GM21529 (cell line): ENCODE results near the gene STK39.

ENCODE experiments used
- ATAC-seq: cut with Tn5 transposase; IDR thresholded peaks from one replicate; pipeline ENCODE4 v1.9.1; 2021; ENCODE audit not compliant: unreplicated experiment

STK39 gene

DNA sequence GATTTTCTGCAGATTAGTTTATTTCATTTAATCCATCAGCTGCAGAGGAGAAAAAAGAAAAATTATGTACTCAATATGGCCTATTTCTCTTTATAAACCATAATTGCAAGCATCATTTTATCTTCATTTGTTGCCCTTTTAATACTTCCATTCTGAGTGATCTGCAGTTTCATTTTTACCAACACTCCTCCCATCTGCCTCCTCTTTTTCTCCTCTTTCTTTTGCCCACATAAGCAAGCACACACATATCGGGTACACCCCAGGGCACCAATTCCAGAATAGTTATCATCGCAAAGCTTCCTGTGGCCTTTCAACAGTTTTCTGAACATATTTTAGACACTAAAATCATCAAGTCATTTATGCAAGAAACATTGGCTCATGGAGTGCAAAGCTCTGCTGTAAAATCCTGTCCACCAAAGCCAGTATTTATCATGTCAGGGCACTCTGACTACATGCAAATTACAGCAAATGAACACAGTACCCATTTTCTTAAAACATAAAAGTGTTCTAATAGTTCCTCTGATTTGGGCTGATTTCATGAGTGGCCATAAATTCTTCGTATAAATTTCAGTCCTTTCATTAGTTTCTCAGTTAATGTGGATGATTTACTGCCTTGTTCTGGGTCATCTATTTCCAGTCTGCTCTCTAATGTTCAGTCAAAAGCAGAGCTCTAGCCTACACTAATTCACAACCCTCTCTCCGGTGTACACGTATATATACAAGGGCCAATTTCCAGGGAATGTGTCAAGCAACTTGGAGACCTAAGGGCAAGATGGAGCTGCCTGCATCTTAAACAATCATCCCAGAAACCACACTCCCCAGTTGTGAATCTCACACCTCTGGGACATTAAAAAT lies 281.3 kb downstream of the STK39 start:
- ATAC-seq = no peak

DNA sequence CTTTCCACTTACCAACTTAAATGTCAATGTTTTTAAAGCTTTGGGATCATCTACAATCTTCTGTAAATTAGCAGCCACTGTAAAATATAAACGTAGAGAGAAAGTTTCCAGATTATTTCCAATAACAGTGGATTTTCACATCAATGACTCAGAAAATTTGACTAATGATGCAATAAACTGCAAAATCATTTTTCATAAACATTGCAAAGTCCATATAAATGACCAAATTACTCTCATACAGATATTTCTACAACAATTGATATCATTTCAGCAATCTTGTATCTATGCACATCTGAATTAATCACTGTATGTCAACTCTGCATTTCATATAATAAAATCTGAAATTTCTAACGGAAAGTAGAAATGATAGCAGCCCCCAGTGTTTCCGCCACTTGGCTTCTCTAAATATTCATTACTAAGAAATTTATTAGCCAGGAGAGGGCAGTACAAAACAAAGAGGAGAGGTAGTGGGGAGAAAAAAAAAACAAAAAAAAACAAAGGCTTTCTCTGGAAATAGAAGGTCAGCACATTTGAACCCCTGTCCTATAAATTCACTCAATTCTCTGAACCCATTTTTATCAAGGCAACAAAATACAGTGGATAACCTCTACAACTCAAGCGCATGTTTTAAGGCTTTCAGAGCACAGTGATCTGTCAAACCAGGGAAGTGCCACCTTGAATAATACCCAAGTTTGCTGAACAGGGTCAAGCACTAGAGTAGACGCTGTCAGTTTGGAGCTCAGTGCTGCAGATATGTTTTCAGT lies 282.6 kb downstream of the STK39 start:
- no peak for ATAC-seq

DNA sequence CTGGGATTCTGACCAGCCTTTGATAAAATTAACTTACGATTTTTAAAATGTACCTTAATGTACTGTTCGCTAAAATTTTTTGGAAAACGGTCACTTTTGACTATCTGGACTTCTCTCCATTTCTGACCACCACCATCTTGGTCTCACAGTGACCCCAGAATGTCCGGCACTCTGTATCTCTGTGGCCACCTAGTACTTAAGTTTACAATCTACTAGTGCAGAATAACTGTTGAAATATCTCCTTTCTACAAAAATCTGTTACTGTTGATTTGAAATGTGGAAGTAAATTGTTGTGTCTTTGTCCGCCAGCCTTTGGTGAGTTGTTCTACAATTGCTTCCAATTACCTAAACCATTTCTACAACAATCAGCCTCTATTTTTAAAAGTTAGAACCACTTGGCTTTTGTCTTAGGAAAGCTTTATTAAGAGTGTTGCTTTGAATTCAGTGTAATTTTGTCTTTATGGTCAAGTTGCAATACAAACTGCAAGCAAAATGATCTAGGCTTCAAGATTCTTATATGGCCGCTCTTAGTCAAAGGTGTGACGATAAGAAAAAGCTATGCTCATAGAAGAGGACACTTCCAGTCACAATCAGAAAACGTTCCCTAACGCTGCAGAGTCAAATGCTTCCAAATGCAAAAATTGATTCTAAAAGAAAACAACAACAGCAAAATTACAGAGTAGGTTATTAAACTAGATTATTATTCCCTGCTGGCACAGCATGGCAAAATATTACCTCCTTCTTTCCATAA lies 283.3 kb downstream of the STK39 start:
- no peak for ATAC-seq

DNA sequence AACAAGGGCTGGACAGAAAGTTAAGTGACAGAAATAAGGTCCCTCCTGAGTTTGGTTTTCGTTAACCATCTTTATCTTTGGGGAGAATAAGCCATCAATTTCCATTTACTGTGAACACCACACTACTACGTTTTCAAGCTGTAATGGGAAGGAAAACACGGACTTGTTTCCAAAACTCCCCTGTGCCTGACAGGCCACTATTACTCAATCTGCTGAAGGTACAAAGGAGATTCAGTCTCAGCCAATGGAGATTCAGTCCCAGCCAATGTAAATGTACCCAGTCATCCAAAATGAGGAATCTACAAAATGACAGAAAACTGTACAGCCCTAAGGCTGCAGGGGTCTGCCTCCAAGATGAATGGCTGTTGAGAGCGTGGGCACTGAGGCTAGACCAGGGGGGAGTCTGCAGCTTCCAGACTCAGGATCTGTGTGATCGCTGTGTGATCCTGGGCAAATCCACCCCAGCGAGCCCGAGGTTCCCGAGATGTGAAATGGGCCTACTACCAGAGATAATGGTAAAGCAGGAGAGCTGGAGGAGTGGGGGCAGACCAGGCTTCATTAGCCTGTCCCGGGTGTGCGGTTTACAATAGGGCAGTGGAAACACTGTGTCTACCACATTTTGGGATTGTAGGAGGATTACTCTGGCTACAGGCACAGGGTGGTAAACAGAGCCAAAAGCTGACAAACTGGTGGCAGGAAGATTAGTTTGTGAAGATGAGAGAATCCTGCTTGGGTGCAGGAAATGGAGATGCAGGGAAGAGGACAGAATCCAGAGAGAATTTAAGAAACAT lies 284.8 kb downstream of the STK39 start:
- no peak for ATAC-seq

DNA sequence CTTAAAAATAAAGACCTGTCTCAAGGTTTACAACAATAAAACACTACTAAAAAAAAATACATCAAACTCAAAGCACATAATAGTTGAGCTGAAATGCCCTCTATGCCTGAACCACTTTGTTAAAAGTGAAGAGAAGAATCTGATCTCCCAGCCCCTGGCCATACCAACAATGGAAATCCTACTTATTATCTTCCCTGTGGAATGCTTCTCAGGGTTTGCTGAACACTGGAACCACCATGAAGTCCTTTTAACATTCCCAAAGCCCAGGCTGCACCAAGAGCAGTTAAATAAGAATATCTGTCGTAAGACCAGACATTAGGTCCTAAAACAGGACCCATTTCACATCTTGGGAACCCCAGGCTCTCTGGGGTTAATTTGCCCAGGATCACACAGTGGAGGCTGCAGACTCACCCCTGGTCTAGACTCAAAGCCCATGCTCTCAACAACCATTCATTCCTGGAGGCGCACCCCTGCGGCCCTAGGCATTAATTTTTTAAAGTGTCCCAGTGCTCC lies 285.8 kb downstream of the STK39 start:
- no peak for ATAC-seq

DNA sequence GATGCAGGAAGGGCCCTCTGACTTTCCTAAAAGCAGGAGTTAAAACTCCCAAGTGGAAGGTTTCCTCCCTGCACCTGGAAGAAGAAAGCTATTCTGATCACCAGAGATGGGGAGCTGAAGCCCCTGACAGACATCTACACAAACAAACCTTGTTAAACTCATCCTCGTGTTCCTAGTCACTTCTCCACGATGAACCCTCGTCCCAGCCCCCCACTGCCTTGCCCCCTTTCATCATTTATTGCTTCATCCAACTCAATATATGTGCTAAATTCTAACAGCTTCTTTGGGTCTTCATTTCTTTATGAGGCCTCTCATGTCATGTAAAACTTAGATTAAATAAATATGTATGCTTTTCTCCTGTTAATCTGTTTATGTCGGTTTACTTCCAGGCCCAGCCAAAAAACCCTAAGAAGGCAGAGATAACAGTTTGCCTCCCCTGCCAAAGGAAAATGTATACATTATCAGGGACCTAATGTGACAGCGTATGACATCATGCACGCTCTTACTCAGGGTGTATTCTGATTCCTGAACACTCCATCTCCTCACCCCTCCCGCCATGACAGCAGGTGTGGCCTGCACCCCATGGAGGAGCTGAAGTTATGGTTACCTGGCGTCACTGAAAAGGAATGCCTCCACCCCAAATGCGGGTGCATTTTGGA lies 287.2 kb downstream of the STK39 start:
- no peak for ATAC-seq

DNA sequence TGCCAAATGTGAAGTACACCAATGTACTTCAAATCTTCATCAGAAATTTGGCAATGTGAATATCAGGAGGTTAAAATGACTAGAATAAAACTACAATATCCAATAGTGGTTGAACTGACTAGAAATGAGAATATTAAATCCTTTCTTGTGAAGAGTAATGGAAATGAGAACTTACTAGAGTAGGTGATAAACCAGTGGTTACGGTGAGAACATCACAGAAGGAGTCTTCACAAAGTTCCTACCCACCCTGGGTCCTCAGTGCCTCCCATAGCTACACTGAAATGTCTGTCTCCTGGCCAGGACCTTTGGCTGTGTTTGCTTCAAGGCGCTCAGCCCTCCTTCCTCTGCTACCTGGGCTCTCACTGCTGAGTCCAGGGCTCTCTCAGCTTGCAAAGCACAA lies 289.7 kb downstream of the STK39 start:
- no peak for ATAC-seq

DNA sequence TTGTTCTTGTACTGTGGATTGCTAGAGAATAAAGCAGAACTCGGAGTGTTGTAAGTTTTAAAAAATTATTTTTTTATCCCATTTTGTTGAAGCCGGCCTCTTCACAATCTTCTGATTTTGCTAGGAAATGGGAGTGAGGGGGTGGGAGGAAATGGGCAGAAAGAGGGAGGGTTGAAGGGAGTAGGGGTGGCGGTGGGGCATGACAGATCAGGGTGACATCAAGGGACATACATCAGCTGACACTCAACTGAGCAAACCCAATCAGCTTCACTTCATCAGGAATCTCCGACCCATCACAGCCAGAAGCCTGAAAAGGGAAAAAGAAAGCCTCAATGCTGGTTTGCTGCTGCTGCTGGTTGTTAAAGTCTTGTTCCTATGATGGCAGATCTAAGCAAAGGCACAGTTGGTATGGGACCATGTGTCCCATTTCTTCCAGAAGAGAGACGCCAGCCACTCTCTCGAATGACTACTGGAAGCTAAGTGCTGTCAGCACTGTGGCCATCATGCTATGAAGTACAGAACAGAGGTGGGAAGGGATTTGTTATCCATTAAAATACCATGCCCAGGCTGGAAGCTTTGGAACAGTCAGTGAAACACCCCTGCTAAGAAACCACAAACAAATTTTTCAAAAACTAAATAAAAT lies 292.0 kb downstream of the STK39 start:
- no peak for ATAC-seq

DNA sequence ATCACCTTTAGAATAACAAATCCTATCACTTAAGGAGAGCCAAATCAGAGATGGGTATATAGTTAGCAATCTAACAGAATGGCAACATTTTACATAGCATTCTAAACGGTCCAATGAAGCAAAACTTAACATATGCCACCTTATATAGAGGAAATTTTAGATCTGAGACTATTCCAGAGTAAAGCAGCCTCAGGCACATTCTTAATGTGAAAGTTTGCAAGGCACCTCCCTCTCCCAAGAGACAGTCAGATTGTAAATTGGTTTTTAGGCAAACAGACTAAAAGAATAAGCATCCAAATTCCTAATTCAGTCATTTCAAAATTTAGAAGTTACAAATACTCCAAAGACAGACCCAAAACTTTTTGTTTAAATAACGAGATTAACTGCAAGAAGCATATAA lies 292.9 kb downstream of the STK39 start:
- ATAC-seq = no peak

DNA sequence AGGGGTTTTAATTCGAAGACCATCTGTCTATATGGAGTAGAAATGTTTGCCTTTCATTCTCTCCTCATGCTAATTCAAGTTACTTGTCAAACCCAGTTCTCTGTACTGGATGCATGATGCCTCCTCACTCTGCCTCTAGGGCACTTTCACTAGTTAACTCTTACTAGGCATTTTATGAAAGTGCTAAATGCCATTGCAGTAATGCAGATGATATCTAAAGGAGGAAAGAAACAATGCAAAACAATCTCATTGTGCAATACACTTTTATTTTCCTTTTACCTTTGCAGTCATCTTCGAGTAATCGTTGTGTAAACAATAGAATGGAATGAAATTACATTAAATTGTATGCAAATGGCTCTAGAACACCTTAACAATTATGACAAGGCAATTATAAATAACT lies 293.6 kb downstream of the STK39 start:
- ATAC-seq = no peak

DNA sequence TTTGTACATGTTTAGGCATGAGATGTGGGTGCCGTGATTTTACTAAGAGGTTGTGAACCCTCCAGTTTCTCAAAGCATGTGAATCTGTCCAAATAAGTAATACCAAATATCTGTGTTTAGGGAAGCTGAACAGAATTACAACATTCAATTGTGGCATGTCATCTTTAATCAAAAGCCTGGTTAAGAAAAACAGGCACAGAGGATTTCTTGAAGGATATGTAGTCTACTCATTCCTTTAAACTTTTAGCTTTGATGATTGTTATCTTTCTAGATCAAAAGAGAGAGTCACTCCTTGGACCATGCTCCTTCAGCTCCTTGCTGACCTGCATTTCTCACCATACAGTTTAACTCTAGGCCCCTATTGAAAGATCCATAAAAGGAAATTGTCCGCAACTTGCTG lies 296.8 kb downstream of the STK39 start:
- no peak for ATAC-seq

DNA sequence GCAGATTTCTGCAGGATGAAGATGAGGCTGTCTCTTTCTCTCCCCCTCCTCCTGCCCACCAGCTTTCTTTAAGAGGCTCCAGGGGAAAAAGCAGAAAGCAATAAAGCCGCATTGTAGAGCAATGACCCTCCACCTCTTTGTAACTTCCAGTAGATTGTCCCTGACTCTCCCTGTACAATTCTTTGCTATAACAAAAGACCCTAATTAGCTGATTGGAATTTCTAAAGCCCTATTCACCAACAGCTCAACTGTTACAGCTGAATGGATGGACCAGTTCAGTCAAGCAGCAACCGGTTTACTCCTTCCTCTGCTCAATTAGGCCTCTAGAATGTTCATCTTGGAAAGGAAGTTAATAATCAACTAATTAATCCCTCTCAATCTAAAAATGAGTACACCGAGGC lies 301.0 kb downstream of the STK39 start:
- ATAC-seq = no peak

DNA sequence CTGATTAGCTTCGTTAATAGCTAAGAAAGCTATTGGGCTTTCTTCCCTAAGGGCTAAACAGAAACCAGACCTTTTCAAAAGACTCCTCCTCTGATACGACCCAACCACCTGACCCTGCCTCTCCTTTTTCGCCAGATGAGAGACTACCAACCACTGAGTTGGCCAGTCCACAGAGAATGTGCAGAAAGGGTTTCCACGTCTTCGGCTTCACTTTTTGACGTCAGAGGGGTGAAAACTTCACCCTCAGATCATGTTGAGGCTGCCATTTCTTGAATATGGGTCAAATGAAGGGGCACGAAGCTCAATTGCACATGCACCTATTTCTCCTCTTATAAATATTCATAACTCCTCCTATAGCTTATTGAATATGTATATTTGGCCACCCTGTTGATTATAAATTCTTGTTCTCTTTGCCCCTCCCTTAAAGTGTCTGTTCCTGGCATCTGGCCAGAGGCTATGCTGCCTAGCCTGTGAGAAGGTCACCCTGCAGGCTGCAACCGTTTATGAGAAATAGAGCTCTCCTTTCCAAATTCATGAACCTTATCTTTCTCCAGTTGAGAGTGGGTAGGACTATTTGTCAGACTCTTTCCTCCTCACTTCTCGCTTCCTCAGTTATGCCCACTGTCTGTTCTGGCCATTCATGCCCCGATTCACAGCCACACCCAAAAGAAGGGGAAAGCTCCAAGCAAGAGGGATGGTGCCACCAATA lies 301.6 kb downstream of the STK39 start:
- ATAC-seq = no peak

DNA sequence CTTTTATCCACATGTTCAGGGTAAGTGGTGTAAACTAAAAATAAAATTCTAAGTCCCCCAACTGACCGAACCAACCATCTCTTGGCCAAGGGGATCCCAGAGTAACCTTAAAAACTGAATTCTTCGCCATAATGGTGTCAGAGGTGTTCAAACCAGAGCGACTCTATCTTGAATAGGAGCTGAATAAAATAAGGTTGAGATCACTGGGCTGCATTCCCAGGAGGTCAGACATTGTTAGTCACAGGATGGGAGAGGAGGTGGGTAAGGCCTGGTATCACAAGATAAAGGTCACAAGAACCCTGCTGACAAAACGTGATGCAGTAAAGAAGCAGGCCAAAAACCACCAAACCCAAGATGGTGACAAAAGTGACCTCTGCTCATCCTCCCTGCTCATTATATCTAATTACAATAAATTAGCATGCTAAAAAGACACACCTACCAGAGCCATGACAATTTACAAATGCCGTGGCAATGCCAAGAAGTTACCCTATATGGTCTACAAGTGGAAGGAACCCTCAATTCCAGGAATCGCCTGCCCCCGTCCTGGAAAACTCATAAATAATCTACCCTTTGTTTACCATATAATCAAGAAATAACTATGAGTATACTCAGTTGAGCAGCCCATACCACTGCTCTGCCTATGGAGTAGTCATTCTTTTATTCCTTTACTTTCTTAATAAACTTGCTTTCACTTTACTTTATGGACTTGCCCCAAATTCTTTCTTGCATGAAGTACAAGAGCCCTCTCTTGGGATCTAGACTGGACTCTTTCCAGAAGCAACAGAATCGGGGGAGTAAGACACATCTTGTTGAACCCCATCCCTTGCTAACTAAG lies 302.4 kb downstream of the STK39 start:
- no peak for ATAC-seq

DNA sequence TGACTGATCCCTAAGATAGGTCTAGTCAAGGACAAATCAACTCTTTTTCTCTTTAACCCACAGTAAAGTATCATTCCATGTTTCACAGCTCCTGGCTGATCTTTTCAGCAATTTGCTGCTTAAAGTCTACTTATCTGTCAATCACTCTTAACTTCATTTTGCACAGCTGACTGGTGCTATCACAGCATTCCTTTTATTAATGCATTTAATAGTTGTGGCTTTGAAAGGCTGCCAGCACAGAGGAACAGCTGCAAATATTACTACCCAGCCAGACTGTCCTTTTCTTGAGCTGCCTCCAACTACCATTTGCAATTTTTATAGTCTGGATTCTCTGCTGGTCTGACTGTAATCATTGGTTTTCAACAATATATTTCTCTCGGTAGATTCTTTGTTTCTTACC lies 303.5 kb downstream of the STK39 start:
- ATAC-seq = no peak

DNA sequence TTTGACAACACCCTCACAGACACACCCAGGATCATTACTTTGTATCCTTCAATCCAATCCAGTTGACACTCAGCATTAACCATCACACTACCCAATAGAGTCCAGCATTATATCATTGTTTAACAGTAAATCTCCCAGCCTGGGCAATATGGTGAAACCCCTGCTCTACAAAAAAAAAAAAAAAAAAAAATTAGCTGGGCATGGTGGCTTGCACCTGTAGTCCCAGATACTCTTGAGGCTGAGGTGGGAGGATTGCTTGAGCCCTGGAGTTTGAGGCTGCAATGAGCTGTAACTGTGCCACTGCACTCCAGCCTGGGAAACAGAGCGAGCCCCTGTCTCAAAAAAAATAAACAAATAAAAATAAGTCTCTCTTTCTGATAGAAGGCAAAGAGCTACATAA lies 304.0 kb downstream of the STK39 start:
- no peak for ATAC-seq

DNA sequence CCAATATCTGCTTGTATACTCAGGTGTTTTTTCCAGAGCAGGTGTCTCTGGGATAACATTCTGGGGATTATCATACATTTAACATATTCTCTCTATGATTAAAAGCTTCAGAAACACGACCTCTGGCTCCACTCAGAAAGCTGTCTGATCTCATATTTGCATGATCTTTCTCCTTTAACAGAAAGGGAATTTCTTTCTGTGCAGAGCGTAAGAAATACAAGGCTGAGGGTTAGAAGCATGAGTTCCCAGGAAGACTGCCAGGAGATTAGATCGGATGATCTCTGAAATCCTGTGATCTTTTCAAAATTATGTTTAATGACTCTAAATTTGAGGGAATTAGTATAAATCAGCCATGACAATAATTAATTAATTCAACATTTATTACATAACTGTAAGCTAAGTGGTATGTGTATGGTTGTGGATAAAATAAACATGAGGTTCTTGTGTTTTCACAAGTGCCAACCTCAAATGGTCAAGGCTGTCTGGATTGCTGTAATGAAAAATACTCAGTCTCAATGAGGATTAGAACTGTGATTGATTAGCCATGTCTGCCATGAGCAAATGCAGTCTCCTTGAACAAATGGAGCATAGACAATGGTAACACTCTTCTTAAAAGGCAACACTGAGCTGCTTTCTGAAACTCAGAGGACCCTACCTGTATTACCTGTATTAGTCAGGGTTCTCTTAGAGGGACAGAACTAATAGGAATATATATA lies 304.9 kb downstream of the STK39 start:
- ATAC-seq = no peak

DNA sequence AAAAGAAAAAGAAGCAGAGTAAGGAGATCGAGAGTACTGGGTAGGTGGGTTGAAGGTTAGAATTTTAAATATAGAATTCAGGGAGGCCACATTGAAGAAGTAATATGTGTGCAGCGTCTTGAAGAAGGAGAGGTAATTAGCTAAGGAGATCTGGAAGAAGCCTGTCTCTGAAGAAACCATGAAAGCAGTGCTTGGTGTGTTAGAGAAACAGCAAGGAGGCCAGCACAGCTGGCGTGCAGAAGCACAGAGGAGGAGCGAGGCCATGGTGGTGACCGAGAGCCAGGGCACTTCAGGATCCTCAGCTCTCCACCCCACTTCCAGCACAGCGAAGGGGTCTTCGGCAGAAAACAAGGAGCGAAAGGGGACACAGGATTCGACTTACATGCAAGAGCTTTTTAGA lies 305.8 kb downstream of the STK39 start:
- no peak for ATAC-seq
